Measurements from ENCODE around the gene CCDC170. TPM values are rescaled to one million over a fixed set of nuclear protein-coding genes. Genes with fewer than 3 reads are reported as not detected.

Gene CCDC170
- total and polyA plus RNA-seq, 2 of the 8 experiments (the other 6 are each of a cell fraction or from before 2014, with no cell fraction given): 0.06 to 0.09 TPM

DNA sequence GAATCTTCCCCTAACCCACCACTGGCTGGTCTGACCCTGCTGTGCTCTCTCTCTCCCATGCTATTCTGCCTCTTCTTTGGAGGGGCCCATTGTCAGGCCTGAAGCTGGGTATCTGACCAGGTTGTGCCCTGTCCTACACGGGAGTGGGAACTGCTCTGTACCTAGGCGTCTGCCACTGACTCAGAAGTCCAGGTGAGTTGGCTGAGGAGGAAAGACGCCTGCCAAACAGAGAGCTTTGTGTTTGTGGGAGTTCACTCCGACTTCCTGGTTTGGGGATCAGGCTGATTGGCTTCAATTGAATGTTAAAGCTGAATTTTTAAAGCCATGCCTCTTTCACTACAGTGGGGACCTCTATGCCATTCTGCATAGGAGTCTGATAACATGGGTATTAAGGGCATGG, 136.0 kb downstream of the CCDC170 start:
- DNase-seq (ENCODE audit: low read depth in 1 of 2, low spot score in 2 of 2) (no peak), FAIRE-seq (no peak)
- H3K79me1 ChIP-seq (ENCODE audit: low read depth, low read length): no peaks in the 10 kb centered on the region
- CTCF ChIA-PET (ENCODE audit: partially characterized antibody): interaction anchor here (1.2 to 1.7 kb wide), 2 partner anchors 9 to 19 kb away, joined by 5 to 8 read pairs; no protein-coding TSS in a partner anchor
- no peak for TF ChIP-seq JUN (IDR thresholded peaks at IDR 0.05; ENCODE audit: low read depth, low read length)
- TF ChIP-seq ASH2L (IDR thresholded peaks at IDR 0.05; ENCODE audit: low read length): no peak
- TF ChIP-seq SIX5 (IDR thresholded peaks at IDR 0.05; ENCODE audit: low read depth, low read length): no peak
- TF ChIP-seq SUZ12 (IDR thresholded peaks at IDR 0.05; ENCODE audit: low read length): no peak
- TF ChIP-seq POLR2A (IDR thresholded peaks at IDR 0.05; ENCODE audit: control extremely low read depth in 1 of 2, low read depth in 2 of 2, low read length in 2 of 2): no peak
- TF ChIP-seq CHD1 (IDR thresholded peaks at IDR 0.05; ENCODE audit: low read depth, low read length): no peak
- TF ChIP-seq EGR1 (IDR thresholded peaks at IDR 0.05; ENCODE audit: borderline replicate concordance, low read depth, low read length): no peak
- TF ChIP-seq TAF7 (optimal IDR thresholded peaks at IDR 0.05; ENCODE audit: borderline replicate concordance, low read depth, low read length): no peak
- TF ChIP-seq RFX5 (IDR thresholded peaks at IDR 0.05; ENCODE audit: borderline replicate concordance, low read depth, low read length): no peak
- no peaks in the 10 kb centered on the region for H3K9me3 ChIP-seq (ENCODE audit: insufficient read depth in 2 of 2, low read depth in 1 of 2, low read length in 1 of 2)
- peak overlapping the region; percentile 96 for H2AFZ ChIP-seq (ENCODE audit: low read length)
- no peaks in the 10 kb centered on the region for H3K79me2 ChIP-seq (ENCODE audit: control insufficient read depth in 1 of 2, insufficient read depth in 2 of 2, low read length in 2 of 2)
- no peak overlapping the region for H3K4me2 ChIP-seq (ENCODE audit: insufficient read depth in 1 of 2, low read depth in 2 of 2, low read length in 2 of 2)
- peaks cover 0 to 4% (median 3%) of the 10 kb centered on the region in 4 experiments; a peak in 3 of 7 replicates for H3K4me1 ChIP-seq (replicated peaks in 1 of 4; ENCODE audit: control insufficient read depth in 3 of 4, insufficient read depth in 4 of 4, low read length in 3 of 4)
- no peak overlapping the region for H2BK12ac ChIP-seq (ENCODE audit: low read depth, low read length)
- H3K27ac ChIP-seq (ENCODE audit: low read depth, low read length): no peak overlapping the region
- no peaks in the 10 kb centered on the region for H3K36me3 ChIP-seq (ENCODE audit: control insufficient read depth in 2 of 4, insufficient read depth in 4 of 4, low read length in 3 of 4)
- H3K56ac ChIP-seq (replicated peaks; ENCODE audit: insufficient read length, low read depth, low read length): no peak overlapping the region
- H3K18ac ChIP-seq (ENCODE audit: extremely low read depth, low read length): no peak overlapping the region
- no peaks in the 10 kb centered on the region for H4K20me1 ChIP-seq (replicated peaks in 1 of 2; ENCODE audit: control insufficient read depth in 1 of 2, insufficient read depth in 2 of 2, low read length in 2 of 2)
- 79% methylated on average over 4 of the region's 4 CpGs; no CpG with 5 or more reads in 1 of the 2 experiments for WGBS, 2 experiments (ENCODE audit: extremely low coverage in 1 of 2, insufficient coverage in 1 of 2, insufficient read length in 1 of 2, insufficient replicate concordance in 2 of 2, low coverage in 1 of 2, low lambda C conversion rate in 2 of 2, missing lambda C conversion rate in 1 of 2)
- H4K8ac ChIP-seq (ENCODE audit: extremely low read depth, insufficient read depth, low read length): peak overlapping the region; percentile 86; the same call in 1 of the 2 replicates
- no peak overlapping the region for H3K23ac ChIP-seq (ENCODE audit: insufficient read length)
- peak overlapping the region; percentile 44 for H4K5ac ChIP-seq (ENCODE audit: insufficient read length, low read depth, low read length)
- H4K91ac ChIP-seq (replicated peaks; ENCODE audit: insufficient read length, low read length): peak overlapping the region; percentile 82
- H3K27me3 ChIP-seq (replicated peaks in 1 of 4; ENCODE audit: control insufficient read depth in 3 of 4, extremely low read depth in 1 of 4, insufficient read depth in 3 of 4, low read length in 3 of 4): no peaks in the 10 kb centered on the region
- no peak overlapping the region for H3K4me3 ChIP-seq (ENCODE audit: extremely low read depth in 1 of 4, insufficient read depth in 2 of 4, low read depth in 3 of 4, low read length in 4 of 4)
- no peaks in the 10 kb centered on the region for H3K23me2 ChIP-seq (ENCODE audit: low read depth, low read length)
- H2AK5ac ChIP-seq (ENCODE audit: low read depth, low read length): no peak overlapping the region
- no peak overlapping the region for H2BK120ac ChIP-seq (replicated peaks; ENCODE audit: low read depth, low read length)
- 0 out of 2 replicates have a peak overlapping the region, but pooled peaks have one; percentile 19 for H2BK20ac ChIP-seq (ENCODE audit: low read length)
- no peak overlapping the region for H2BK15ac ChIP-seq (ENCODE audit: low read length)
- no peak overlapping the region for H3K9ac ChIP-seq (replicated peaks in 1 of 4; ENCODE audit: extremely low read depth in 1 of 4, low read depth in 3 of 4, low read length in 3 of 4)
- no peak overlapping the region for H2BK5ac ChIP-seq (ENCODE audit: low read depth, low read length)
- POLR2A ChIA-PET (ENCODE audit: partially characterized antibody): no interaction called here
- H3K14ac ChIP-seq (ENCODE audit: insufficient read length): no peak overlapping the region
- no peak overlapping the region for H3K4ac ChIP-seq (replicated peaks; ENCODE audit: insufficient read length, low read depth, low read length)
